ENCODE measurements around the gene SHB. TPM values are rescaled to one million over a fixed set of nuclear protein-coding genes. Genes with fewer than 3 reads are reported as not detected.

SHB gene
- total RNA-seq, 1 experiment from 2014 or later, result 28.7 TPM

DNA sequence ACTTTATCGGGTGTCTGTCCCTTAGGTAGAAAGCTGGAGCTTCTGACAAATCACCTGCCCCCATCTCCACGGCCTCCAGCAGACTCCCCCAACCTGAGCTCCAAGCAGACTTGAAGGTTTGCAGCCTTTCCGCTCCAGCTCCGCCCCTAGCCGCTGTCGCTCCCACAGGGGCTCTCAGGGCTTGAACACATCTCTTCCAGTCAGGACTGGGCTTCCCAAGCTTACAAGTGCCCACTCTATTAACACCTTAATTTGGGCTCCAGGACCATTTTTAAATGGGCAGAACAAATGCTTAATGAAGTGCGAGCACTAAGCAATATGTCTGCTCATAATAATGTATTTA is 147.9 kb downstream of the SHB start:
- Histone ChIP-seq H2AFZ (ENCODE audit: low read depth, low read length, poor library complexity, severe bottlenecking) (no peak overlapping the region), H3K4me1 (ENCODE audit: control insufficient read depth in 1 of 2, insufficient read depth in 2 of 2, low read length in 2 of 2) (peaks cover 7 to 16% of the 10 kb centered on the region in 2 experiments), H3K79me2 (ENCODE audit: insufficient read depth, low read length) (peaks cover 7% of the 10 kb centered on the region; the same call in 1 of the 2 replicates), H3K9me2 (ENCODE audit: insufficient read depth) (no peaks in the 10 kb centered on the region), H3K9me3 (ENCODE audit: control insufficient read depth in 1 of 2, insufficient read depth in 1 of 2, low read depth in 1 of 2, low read length in 2 of 2) (no peaks in the 10 kb centered on the region), H3K9ac (ENCODE audit: low read length) (no peak overlapping the region), H3K36me3 (ENCODE audit: control insufficient read depth in 1 of 2, insufficient read depth in 2 of 2, low read length in 2 of 2) (peaks cover 7 to 23% of the 10 kb centered on the region in 2 experiments; a peak in 3 of 4 replicates), H3K27me3 (ENCODE audit: insufficient read depth, low read length) (no peaks in the 10 kb centered on the region), H3K4me2 (ENCODE audit: low read length) (no peak overlapping the region), H4K20me1 (ENCODE audit: insufficient read depth) (no peaks in the 10 kb centered on the region), H3K4me3 (replicated peaks in 1 of 2; ENCODE audit: low read depth in 1 of 2, low read length in 2 of 2) (no peak overlapping the region), H3K27ac (ENCODE audit: low read depth, low read length) (no peak overlapping the region)
- POLR2A ChIA-PET, result no interaction called here
- TF ChIP-seq ZNF274 (IDR thresholded peaks at IDR 0.05; ENCODE audit: low read depth, low read length) (no peak), CBX3 (IDR thresholded peaks at IDR 0.05; ENCODE audit: low read depth) (no peak), SIN3A (IDR thresholded peaks at IDR 0.05; ENCODE audit: low read depth) (no peak), EZH2 (IDR thresholded peaks at IDR 0.05) (no peak), RAD21 (IDR thresholded peaks at IDR 0.05; ENCODE audit: low read depth) (no peak), TCF7L2 (IDR thresholded peaks at IDR 0.05; ENCODE audit: borderline replicate concordance, extremely low read depth, insufficient read depth, insufficient read length) (no peak), ZFX (IDR thresholded peaks at IDR 0.05) (no peak), ELF1 (IDR thresholded peaks at IDR 0.05; ENCODE audit: borderline replicate concordance, low read depth) (no peak), CEBPB (IDR thresholded peaks at IDR 0.05; ENCODE audit: low read depth) (no peak), POLR2A (IDR thresholded peaks at IDR 0.05; ENCODE audit: borderline replicate concordance, extremely low read depth, insufficient read depth, insufficient read length) (no peak)
- DNase-seq (ENCODE audit: low read depth, low spot score), result no peak
- CTCF ChIA-PET, result interaction anchor here (1.5 kb wide), 1 partner anchor 103 kb away, joined by 3 read pairs; no protein-coding TSS in a partner anchor
- no peak for ATAC-seq
- RAD21 ChIA-PET (ENCODE audit: low non-redundant PET in 1 of 2, low total read pairs in 2 of 2, uncharacterized antibody in 2 of 2, unreplicated experiment in 2 of 2), result no interaction called here
- intact Hi-C loops (cut with micrococcal nuclease), result no loop called here
- no TSS peak for BruUV-seq (replicated peaks)

DNA sequence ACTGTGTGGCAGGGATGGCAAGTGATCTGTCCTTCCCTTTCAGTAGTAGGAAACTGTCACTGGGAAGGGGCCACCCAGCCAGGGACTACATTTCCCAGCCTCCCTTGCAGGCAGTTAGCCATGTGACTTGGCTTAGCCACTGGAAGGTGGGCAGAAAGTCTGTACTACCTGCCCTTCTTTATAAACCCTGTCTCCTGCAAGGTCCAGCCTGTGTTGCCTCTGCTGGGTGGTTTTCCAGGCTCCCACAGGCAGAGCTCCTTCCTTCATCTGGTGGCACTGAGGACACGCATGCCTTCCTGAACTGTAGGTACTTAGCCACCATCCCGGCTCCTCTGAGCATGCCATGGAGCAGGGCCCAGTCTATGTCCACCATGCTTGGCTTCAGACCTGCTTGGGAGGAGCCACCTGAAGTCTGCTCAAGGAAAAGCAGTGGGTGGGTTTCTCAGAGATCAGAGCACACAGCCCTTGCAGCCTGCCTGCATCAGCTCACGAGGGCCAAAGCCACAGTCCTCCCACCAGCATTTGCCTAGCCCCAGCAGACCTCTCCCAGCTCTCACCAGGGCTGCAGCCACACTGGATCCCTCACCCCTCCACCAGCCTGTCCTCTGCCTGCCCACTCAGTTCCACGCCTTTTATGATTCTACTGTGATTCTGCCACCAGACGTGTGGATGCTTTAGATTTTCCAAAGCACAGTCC is 148.4 kb downstream of the SHB start:
- H3K27me3 ChIP-seq (ENCODE audit: insufficient read depth, low read length), result no peaks in the 10 kb centered on the region
- H3K9me2 ChIP-seq (ENCODE audit: insufficient read depth), result no peaks in the 10 kb centered on the region
- no peak for DNase-seq (ENCODE audit: low read depth, low spot score)
- peaks cover 2 to 11% of the 10 kb centered on the region in 2 experiments for H3K4me1 ChIP-seq (ENCODE audit: control insufficient read depth in 1 of 2, insufficient read depth in 2 of 2, low read length in 2 of 2)
- CTCF ChIA-PET, result interaction anchor here (1.5 kb wide), 1 partner anchor 104 kb away, joined by 3 read pairs; no protein-coding TSS in a partner anchor
- H3K27ac ChIP-seq (ENCODE audit: low read depth, low read length), result no peak overlapping the region
- BruUV-seq (replicated peaks), result no TSS peak
- H2AFZ ChIP-seq (ENCODE audit: low read depth, low read length, poor library complexity, severe bottlenecking), result no peak overlapping the region
- intact Hi-C loops (cut with micrococcal nuclease), result no loop called here
- peak; percentile 80 for ATAC-seq
- RAD21 ChIA-PET (ENCODE audit: low non-redundant PET in 1 of 2, low total read pairs in 2 of 2, uncharacterized antibody in 2 of 2, unreplicated experiment in 2 of 2), result no interaction called here
- peaks cover 6% of the 10 kb centered on the region; the same call in 1 of the 2 replicates for H3K79me2 ChIP-seq (ENCODE audit: insufficient read depth, low read length)
- H3K9ac ChIP-seq (ENCODE audit: low read length), result no peak overlapping the region
- H4K20me1 ChIP-seq (ENCODE audit: insufficient read depth), result no peaks in the 10 kb centered on the region
- no peak overlapping the region for H3K4me2 ChIP-seq (ENCODE audit: low read length)
- H3K36me3 ChIP-seq (ENCODE audit: control insufficient read depth in 1 of 2, insufficient read depth in 2 of 2, low read length in 2 of 2), result peaks cover 7 to 23% of the 10 kb centered on the region in 2 experiments; a peak in 3 of 4 replicates
- H3K9me3 ChIP-seq (ENCODE audit: control insufficient read depth in 1 of 2, insufficient read depth in 1 of 2, low read depth in 1 of 2, low read length in 2 of 2), result no peaks in the 10 kb centered on the region
- H3K4me3 ChIP-seq (replicated peaks in 1 of 2; ENCODE audit: low read depth in 1 of 2, low read length in 2 of 2), result no peak overlapping the region
- POLR2A ChIA-PET, result no interaction called here
- TF ChIP-seq TCF7L2 (IDR thresholded peaks at IDR 0.05; ENCODE audit: borderline replicate concordance, extremely low read depth, insufficient read depth, insufficient read length) (no peak), JUND (IDR thresholded peaks at IDR 0.05) (no peak), CEBPB (IDR thresholded peaks at IDR 0.05; ENCODE audit: low read depth) (no peak), ELF1 (IDR thresholded peaks at IDR 0.05; ENCODE audit: borderline replicate concordance, low read depth) (no peak), YY1 (IDR thresholded peaks at IDR 0.05; ENCODE audit: extremely low read depth, insufficient replicate concordance, low read depth, low read length) (no peak)
- TF ChIP-seq, protein P1, sequence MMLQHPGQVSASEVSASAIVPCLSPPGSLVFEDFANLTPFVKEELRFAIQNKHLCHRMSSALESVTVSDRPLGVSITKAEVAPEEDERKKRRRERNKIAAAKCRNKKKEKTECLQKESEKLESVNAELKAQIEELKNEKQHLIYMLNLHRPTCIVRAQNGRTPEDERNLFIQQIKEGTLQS (IDR thresholded peaks at IDR 0.05), result no peak
- TF ChIP-seq, protein P2, sequence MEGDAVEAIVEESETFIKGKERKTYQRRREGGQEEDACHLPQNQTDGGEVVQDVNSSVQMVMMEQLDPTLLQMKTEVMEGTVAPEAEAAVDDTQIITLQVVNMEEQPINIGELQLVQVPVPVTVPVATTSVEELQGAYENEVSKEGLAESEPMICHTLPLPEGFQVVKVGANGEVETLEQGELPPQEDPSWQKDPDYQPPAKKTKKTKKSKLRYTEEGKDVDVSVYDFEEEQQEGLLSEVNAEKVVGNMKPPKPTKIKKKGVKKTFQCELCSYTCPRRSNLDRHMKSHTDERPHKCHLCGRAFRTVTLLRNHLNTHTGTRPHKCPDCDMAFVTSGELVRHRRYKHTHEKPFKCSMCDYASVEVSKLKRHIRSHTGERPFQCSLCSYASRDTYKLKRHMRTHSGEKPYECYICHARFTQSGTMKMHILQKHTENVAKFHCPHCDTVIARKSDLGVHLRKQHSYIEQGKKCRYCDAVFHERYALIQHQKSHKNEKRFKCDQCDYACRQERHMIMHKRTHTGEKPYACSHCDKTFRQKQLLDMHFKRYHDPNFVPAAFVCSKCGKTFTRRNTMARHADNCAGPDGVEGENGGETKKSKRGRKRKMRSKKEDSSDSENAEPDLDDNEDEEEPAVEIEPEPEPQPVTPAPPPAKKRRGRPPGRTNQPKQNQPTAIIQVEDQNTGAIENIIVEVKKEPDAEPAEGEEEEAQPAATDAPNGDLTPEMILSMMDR (IDR thresholded peaks at IDR 0.05 in 2 of 3, conservative IDR thresholded peaks at IDR 0.05 in 1 of 3; ENCODE audit: borderline replicate concordance in 1 of 3, insufficient read depth in 1 of 3, low read depth in 2 of 3, low read length in 2 of 3), result no peak
- TF ChIP-seq, protein P3, sequence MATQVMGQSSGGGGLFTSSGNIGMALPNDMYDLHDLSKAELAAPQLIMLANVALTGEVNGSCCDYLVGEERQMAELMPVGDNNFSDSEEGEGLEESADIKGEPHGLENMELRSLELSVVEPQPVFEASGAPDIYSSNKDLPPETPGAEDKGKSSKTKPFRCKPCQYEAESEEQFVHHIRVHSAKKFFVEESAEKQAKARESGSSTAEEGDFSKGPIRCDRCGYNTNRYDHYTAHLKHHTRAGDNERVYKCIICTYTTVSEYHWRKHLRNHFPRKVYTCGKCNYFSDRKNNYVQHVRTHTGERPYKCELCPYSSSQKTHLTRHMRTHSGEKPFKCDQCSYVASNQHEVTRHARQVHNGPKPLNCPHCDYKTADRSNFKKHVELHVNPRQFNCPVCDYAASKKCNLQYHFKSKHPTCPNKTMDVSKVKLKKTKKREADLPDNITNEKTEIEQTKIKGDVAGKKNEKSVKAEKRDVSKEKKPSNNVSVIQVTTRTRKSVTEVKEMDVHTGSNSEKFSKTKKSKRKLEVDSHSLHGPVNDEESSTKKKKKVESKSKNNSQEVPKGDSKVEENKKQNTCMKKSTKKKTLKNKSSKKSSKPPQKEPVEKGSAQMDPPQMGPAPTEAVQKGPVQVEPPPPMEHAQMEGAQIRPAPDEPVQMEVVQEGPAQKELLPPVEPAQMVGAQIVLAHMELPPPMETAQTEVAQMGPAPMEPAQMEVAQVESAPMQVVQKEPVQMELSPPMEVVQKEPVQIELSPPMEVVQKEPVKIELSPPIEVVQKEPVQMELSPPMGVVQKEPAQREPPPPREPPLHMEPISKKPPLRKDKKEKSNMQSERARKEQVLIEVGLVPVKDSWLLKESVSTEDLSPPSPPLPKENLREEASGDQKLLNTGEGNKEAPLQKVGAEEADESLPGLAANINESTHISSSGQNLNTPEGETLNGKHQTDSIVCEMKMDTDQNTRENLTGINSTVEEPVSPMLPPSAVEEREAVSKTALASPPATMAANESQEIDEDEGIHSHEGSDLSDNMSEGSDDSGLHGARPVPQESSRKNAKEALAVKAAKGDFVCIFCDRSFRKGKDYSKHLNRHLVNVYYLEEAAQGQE (IDR thresholded peaks at IDR 0.05; ENCODE audit: low read depth), result no peak
